HepG2 (cell line): ENCODE results near the gene SETD7. TPM values are rescaled to one million over a fixed set of nuclear protein-coding genes. Genes with fewer than 3 reads are reported as not detected.
A peak's percentile ranks its signal among the peaks of the same experiment; 100 is the strongest.

Experiments
- ARID5B ChIP-seq: IDR thresholded peaks from 2 replicates; pipeline ENCODE4 v1.4.0; 2020; ENCODE audit warnings: mild to moderate bottlenecking, missing genetic modification reagents
- ARNT2 ChIP-seq: sonication (generic); formaldehyde crosslinking; IDR thresholded peaks from 2 replicates; pipeline ENCODE4 v1.8.0; 2022; ENCODE audit warnings: mild to moderate bottlenecking, low read depth, missing genetic modification reagents, moderate library complexity
- ASH2L ChIP-seq: fragments of 300-600, 200-600 bp; sonication (generic); IDR thresholded peaks from 2 replicates; pipeline ENCODE4 v1.7.0; 2017; ENCODE audit warnings: low read depth, mild to moderate bottlenecking, moderate library complexity, mixed read lengths, low read length; ENCODE audit not compliant: insufficient read length
- CREB3 ChIP-seq: sonication (generic); formaldehyde crosslinking; IDR thresholded peaks from 2 replicates; pipeline ENCODE4 v1.5.0; 2020; ENCODE audit warnings: missing genetic modification reagents
- DR1 ChIP-seq: sonication (generic); formaldehyde crosslinking; IDR thresholded peaks from 2 replicates; pipeline ENCODE4 v1.8.0; 2021; ENCODE audit warnings: mild to moderate bottlenecking, missing genetic modification reagents, inconsistent platforms
- HES4 ChIP-seq: sonication (generic); formaldehyde crosslinking; IDR thresholded peaks from 2 replicates; pipeline ENCODE4 v1.9.0; 2021; ENCODE audit warnings: mild to moderate bottlenecking, missing genetic modification reagents, borderline replicate concordance
- HMGXB4 ChIP-seq, 2 experiments: sonication (generic) in 1 of 2; formaldehyde crosslinking in 1 of 2; IDR thresholded peaks; 2 replicates each; pipeline versions ENCODE4 v1.4.0 to v1.6.1; 2018 to 2020; ENCODE audit warnings: missing genetic modification reagents in 2 of 2, borderline replicate concordance in 1 of 2, low read depth in 1 of 2, mild to moderate bottlenecking in 1 of 2, missing biosample characterization in 1 of 2
- HNF4G ChIP-seq, 2 experiments: sonication (generic) in 1 of 2; formaldehyde crosslinking in 1 of 2; IDR thresholded peaks; 2 replicates each; pipeline versions ENCODE4 v1.4.0 to v1.6.1; 2011 to 2020; ENCODE audit warnings: borderline replicate concordance in 2 of 2, low read depth in 2 of 2, mild to moderate bottlenecking in 2 of 2, low read length in 1 of 2, missing genetic modification reagents in 1 of 2, moderate library complexity in 1 of 2
- HNRNPLL ChIP-seq: fragments of 200-400 bp; formaldehyde crosslinking; IDR thresholded peaks from 2 replicates; pipeline ENCODE4 v1.6.1; 2017; ENCODE audit warnings: mild to moderate bottlenecking, low read depth, low read length; ENCODE audit not compliant: poor library complexity, severe bottlenecking
- HOXD1 ChIP-seq: sonication (generic); formaldehyde crosslinking; IDR thresholded peaks from 2 replicates; pipeline ENCODE4 v1.5.0; 2020; ENCODE audit warnings: missing genetic modification reagents
- KDM6A ChIP-seq: IDR thresholded peaks from 2 replicates; pipeline ENCODE4 v1.6.1; 2016; ENCODE audit warnings: low read depth
- NFKBIZ ChIP-seq: IDR thresholded peaks from 2 replicates; pipeline ENCODE4 v1.6.1; 2018; ENCODE audit warnings: missing genetic modification reagents, missing compliant biosample characterization
- SRSF1 ChIP-seq: fragments of 200-400 bp; formaldehyde crosslinking; optimal IDR thresholded peaks from 2 replicates; pipeline ENCODE3; 2017; ENCODE audit warnings: mild to moderate bottlenecking, low read depth, low read length, moderate library complexity
- TEAD3 ChIP-seq: optimal IDR thresholded peaks from 2 replicates; pipeline ENCODE3; 2016; ENCODE audit warnings: borderline replicate concordance
- YY1 ChIP-seq: IDR thresholded peaks from 2 replicates; pipeline ENCODE4 v1.6.1; 2011; ENCODE audit warnings: low read length, low read depth, moderate library complexity, mild to moderate bottlenecking; ENCODE audit not compliant: insufficient read depth, insufficient replicate concordance
- ZBTB49 ChIP-seq: sonication (generic); formaldehyde crosslinking; IDR thresholded peaks from 2 replicates; pipeline ENCODE4 v1.4.0; 2020; ENCODE audit warnings: missing genetic modification reagents, borderline replicate concordance
- ZNF160 ChIP-seq: sonication (generic); formaldehyde crosslinking; IDR thresholded peaks from 2 replicates; pipeline ENCODE4 v1.8.0; 2022; ENCODE audit warnings: mild to moderate bottlenecking, inconsistent platforms, missing genetic modification reagents
- ZNF501 ChIP-seq: sonication (generic); formaldehyde crosslinking; IDR thresholded peaks from 2 replicates; pipeline ENCODE4 v1.5.1; 2020; ENCODE audit warnings: mild to moderate bottlenecking, moderate library complexity, missing genetic modification reagents
- polyA plus RNA-seq, 8 experiments: library from polyadenylated mRNA; depleted of rRNA in 3 of 8; stranded (reverse) in 7 of 8; unstranded in 1 of 8; fragments of >200 nt; fragmentation: Illumina TruSeq in 4 of 8; extraction: Trizol in 4 of 8; gene quantifications; 2 replicates each; pipeline versions ENCODE4 v1.2.1 to v1.2.3, GENCODE V29; 2011 to 2016; ENCODE audit warnings: low read depth in 4 of 8, missing spikeins in 1 of 8, mixed read lengths in 1 of 8; ENCODE audit not compliant: insufficient read depth in 1 of 8
- total RNA-seq, 5 experiments: library from RNA; depleted of rRNA; stranded (reverse); fragments of >200 nt; fragmentation: Illumina TruSeq; extraction: Trizol; gene quantifications; 2 replicates each; pipeline ENCODE4 v1.2.3, GENCODE V29; 2016; ENCODE audit warnings: low read depth in 1 of 5

SETD7 gene
- total and polyA plus RNA-seq, 2 of the 13 experiments (the other 11 are each of a cell fraction or from before 2014, with no cell fraction given): 0.08 to 0.22 TPM

- TF ChIP-seq ZBTB49 (CRISPR knock-in tag): no peak
- peak; percentile 90; the same call in 1 of the 2 replicates for TF ChIP-seq HES4 (CRISPR knock-in tag)
- no peak; the same call in 1 of the 2 replicates for TF ChIP-seq ARID5B (CRISPR knock-in tag)
- TF ChIP-seq KDM6A (CRISPR knock-in tag): 0 out of 2 replicates have a peak, but pooled peaks have one; percentile 6
- peak; percentile 94; the same call in 1 of the 2 replicates for TF ChIP-seq ARNT2 (CRISPR knock-in tag)
- peak; percentile 38 for TF ChIP-seq TEAD3 (CRISPR knock-in tag)
- peak; percentile 47 for TF ChIP-seq ASH2L
- TF ChIP-seq HOXD1 (CRISPR knock-in tag): no peak; the same call in 1 of the 2 replicates
- peak; percentile 53 for TF ChIP-seq ZNF160 (CRISPR knock-in tag)
- peak; percentile 46 for TF ChIP-seq SRSF1
- TF ChIP-seq NFKBIZ (CRISPR knock-in tag): peak; percentile 41; the same call in 1 of the 2 replicates
- peak; percentile 100 for TF ChIP-seq HNRNPLL
- TF ChIP-seq HMGXB4 (CRISPR knock-in tag; IDR thresholded peaks at IDR 0.05; ENCODE audit: borderline replicate concordance in 1 of 2, low read depth in 1 of 2): peak; percentile 68 to 85; a peak in 3 of 4 replicates
- 0 out of 2 replicates have a peak, but pooled peaks have one; percentile 53 for TF ChIP-seq CREB3 (CRISPR knock-in tag)
- peak; percentile 70 for TF ChIP-seq YY1
- TF ChIP-seq DR1 (CRISPR knock-in tag): peak; percentile 80; the same call in 1 of the 2 replicates
- peak; percentile 39; the same call in 1 of the 2 replicates for TF ChIP-seq HNF4G (IDR thresholded peaks at IDR 0.05; ENCODE audit: borderline replicate concordance, low read depth, low read length)
- TF ChIP-seq HNF4G (CRISPR knock-in tag; IDR thresholded peaks at IDR 0.05; ENCODE audit: borderline replicate concordance, low read depth): no peak
- peak; percentile 87 for TF ChIP-seq ZNF501
Measured at GRCh38 chr4:139453371-139454110, 102.5 kb downstream of the SETD7 start (continued).
